Subcutaneous abdominal adipose tissue (tissue), 5 donors: ENCODE measurements around the gene DNLZ.

Source experiments
- H3K27ac ChIP-seq: one replicate; pipeline ENCODE4 v1.7.0; 2013; ENCODE audit warnings: low read depth, mild to moderate bottlenecking, inconsistent platforms, low read length, moderate library complexity
- H3K27me3 ChIP-seq, 5 donors: one replicate each; pipeline ENCODE4 v1.7.0; 2013; ENCODE audit warnings: low read length in 5 of 5, inconsistent platforms in 1 of 5; ENCODE audit not compliant: control insufficient read depth in 5 of 5, insufficient read depth in 4 of 5
- H3K36me3 ChIP-seq, 5 donors: one replicate each; pipeline ENCODE4 v1.7.0; 2013; ENCODE audit warnings: low read length in 5 of 5; ENCODE audit not compliant: control insufficient read depth in 5 of 5, insufficient read depth in 5 of 5
- H3K4me1 ChIP-seq, 5 donors: one replicate each; pipeline ENCODE4 v1.7.0; 2013; ENCODE audit warnings: low read length in 5 of 5, mild to moderate bottlenecking in 3 of 5, moderate library complexity in 1 of 5; ENCODE audit not compliant: control insufficient read depth in 5 of 5, insufficient read depth in 5 of 5
- H3K4me3 ChIP-seq, 5 donors: one replicate each; pipeline ENCODE4 v1.7.0; 2013; ENCODE audit warnings: low read length in 5 of 5, low read depth in 1 of 5
- H3K9ac ChIP-seq, 5 donors: one replicate each; pipeline ENCODE4 v1.7.0; 2013; ENCODE audit warnings: low read length in 5 of 5, mild to moderate bottlenecking in 4 of 5, moderate library complexity in 3 of 5
- H3K9me3 ChIP-seq, 5 donors: one replicate each; pipeline ENCODE4 v1.7.0; 2013; ENCODE audit warnings: low read length in 5 of 5; ENCODE audit not compliant: control insufficient read depth in 5 of 5
- donor health status: healthy.
- donor health status: healthy.
- donor health status: healthy.
- donor health status: healthy.
- donor health status: healthy.

Gene DNLZ

GRCh38 chr9:136404801-136405136 is 41.2 kb upstream of the DNLZ start:
- Histone ChIP-seq H3K4me3 (no peak overlapping the region), H3K36me3 (peaks cover 0 to 52% (median 43%) of the 10 kb centered on the region in 5 donors), H3K27me3 (no peaks in the 10 kb centered on the region), H3K27ac (no peak overlapping the region), H3K9ac (no peak overlapping the region), H3K9me3 (no peaks in the 10 kb centered on the region), H3K4me1 (peaks cover 0 to 21% (median 12%) of the 10 kb centered on the region in 5 donors)

- peaks cover 0 to 52% (median 43%) of the 10 kb centered on the region in 5 donors for H3K36me3 ChIP-seq
- no peaks in the 10 kb centered on the region for H3K27me3 ChIP-seq
- no peak overlapping the region for H3K9ac ChIP-seq
- H3K4me3 ChIP-seq: no peak overlapping the region
- peaks cover 2 to 21% (median 12%) of the 10 kb centered on the region in 5 donors for H3K4me1 ChIP-seq
- H3K27ac ChIP-seq: no peak overlapping the region
- H3K9me3 ChIP-seq: no peaks in the 10 kb centered on the region
These were observed 40.6 kb upstream of the DNLZ start for GRCh38 chr9:136403915-136404800.

GRCh38 chr9:136403538-136403914 is 40.0 kb upstream of the DNLZ start:
- Histone ChIP-seq H3K9me3 (no peaks in the 10 kb centered on the region), H3K27me3 (no peaks in the 10 kb centered on the region), H3K4me3 (no peak overlapping the region), H3K36me3 (peaks cover 0 to 52% (median 43%) of the 10 kb centered on the region in 5 donors), H3K9ac (no peak overlapping the region), H3K27ac (no peak overlapping the region), H3K4me1 (peaks cover 5 to 22% (median 18%) of the 10 kb centered on the region in 5 donors)

- Histone ChIP-seq H3K36me3 (peaks cover 0 to 51% (median 39%) of the 10 kb centered on the region in 5 donors), H3K4me1 (peaks cover 5 to 24% (median 21%) of the 10 kb centered on the region in 5 donors), H3K27me3 (no peaks in the 10 kb centered on the region), H3K4me3 (no peak overlapping the region), H3K27ac (no peak overlapping the region), H3K9ac (no peak overlapping the region), H3K9me3 (no peaks in the 10 kb centered on the region)
These were observed 38.5 kb upstream of the DNLZ start for GRCh38 chr9:136402067-136402466.

GRCh38 chr9:136401173-136401922 is 37.8 kb upstream of the DNLZ start:
- H3K27ac ChIP-seq: no peak overlapping the region
- H3K27me3 ChIP-seq: no peaks in the 10 kb centered on the region
- H3K4me3 ChIP-seq: no peak overlapping the region
- H3K4me1 ChIP-seq: peaks cover 5 to 24% (median 21%) of the 10 kb centered on the region in 5 donors
- H3K9me3 ChIP-seq: no peaks in the 10 kb centered on the region
- peak overlapping the region in 1 of 5 donors; percentile 71 for H3K9ac ChIP-seq
- H3K36me3 ChIP-seq: peaks cover 0 to 54% (median 41%) of the 10 kb centered on the region in 5 donors

- H3K9ac ChIP-seq: peak within 1 kb of the TSS; percentile 68 to 96 (median 83)
- H3K36me3 ChIP-seq: peaks cover 0 to 57% (median 44%) of the 10 kb centered on the region in 5 donors
- peaks cover 5 to 24% (median 21%) of the 10 kb centered on the region in 5 donors for H3K4me1 ChIP-seq
- H3K4me3 ChIP-seq: peak within 1 kb of the TSS; percentile 54 to 91 (median 75)
- no peak within 1 kb of the TSS for H3K27ac ChIP-seq
- no peaks in the 10 kb centered on the region for H3K27me3 ChIP-seq
- no peaks in the 10 kb centered on the region for H3K9me3 ChIP-seq
These were observed 36.7 kb upstream of the DNLZ start, which contains the start of gene SNAPC4 for GRCh38 chr9:136400038-136400834. Gene SNAPC4, minus strand, starts transcription at chr9:136400170. Its CDS starts 1,742 bp downstream, at chr9:136398428.

- Histone ChIP-seq H3K36me3 (peaks cover 0 to 57% (median 44%) of the 10 kb centered on the region in 5 donors), H3K9ac (peak overlapping the region; percentile 68 to 96 (median 83)), H3K4me3 (peak overlapping the region; percentile 54 to 91 (median 75)), H3K9me3 (no peaks in the 10 kb centered on the region), H3K27me3 (no peaks in the 10 kb centered on the region), H3K27ac (no peak overlapping the region), H3K4me1 (peaks cover 5 to 24% (median 21%) of the 10 kb centered on the region in 5 donors)
These were observed 35.9 kb upstream of the DNLZ start for GRCh38 chr9:136399176-136400037.

- peaks cover 0 to 57% (median 44%) of the 10 kb centered on the region in 5 donors for H3K36me3 ChIP-seq
- peak overlapping the region in 4 of 5 donors; percentile 31 to 96 (median 62) for H3K9ac ChIP-seq
- no peaks in the 10 kb centered on the region for H3K27me3 ChIP-seq
- H3K4me1 ChIP-seq: peaks cover 5 to 31% (median 26%) of the 10 kb centered on the region in 5 donors
- peak overlapping the region in 1 of 5 donors; percentile 37 for H3K4me3 ChIP-seq
- H3K9me3 ChIP-seq: no peaks in the 10 kb centered on the region
- no peak overlapping the region for H3K27ac ChIP-seq
These were observed 34.7 kb upstream of the DNLZ start for GRCh38 chr9:136398286-136398685.

- H3K4me3 ChIP-seq: no peak overlapping the region
- peak overlapping the region in 1 of 5 donors; percentile 17 for H3K9ac ChIP-seq
- H3K27ac ChIP-seq: no peak overlapping the region
- H3K27me3 ChIP-seq: no peaks in the 10 kb centered on the region
- peaks cover 0 to 63% (median 44%) of the 10 kb centered on the region in 5 donors for H3K36me3 ChIP-seq
- H3K9me3 ChIP-seq: no peaks in the 10 kb centered on the region
- H3K4me1 ChIP-seq: peaks cover 7 to 38% (median 32%) of the 10 kb centered on the region in 5 donors
These were observed 34.1 kb upstream of the DNLZ start for GRCh38 chr9:136397643-136398042.
